Measurements from ENCODE around the gene RERE.

Gene RERE

DNA sequence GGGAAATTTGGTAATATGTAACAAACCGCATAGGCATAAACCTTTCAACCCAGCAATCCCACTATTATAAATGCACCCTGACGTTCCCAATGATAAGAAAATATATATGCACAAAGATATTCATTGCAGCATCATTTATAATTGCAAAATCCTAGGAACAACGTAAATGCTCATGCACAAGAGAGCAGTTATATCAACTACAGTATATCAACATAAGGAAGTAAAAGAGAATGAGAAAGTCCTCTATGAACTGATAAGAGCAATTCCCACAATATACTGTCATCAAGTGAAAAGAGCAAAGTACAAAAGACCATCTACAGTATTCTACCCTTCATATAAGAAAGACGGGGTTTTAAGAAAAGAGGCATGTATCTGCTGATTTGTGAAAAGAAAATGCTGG is 269.6 kb downstream of the RERE start:
- no peak for DNase-seq (ENCODE audit: low read depth in 2 of 2)

DNA sequence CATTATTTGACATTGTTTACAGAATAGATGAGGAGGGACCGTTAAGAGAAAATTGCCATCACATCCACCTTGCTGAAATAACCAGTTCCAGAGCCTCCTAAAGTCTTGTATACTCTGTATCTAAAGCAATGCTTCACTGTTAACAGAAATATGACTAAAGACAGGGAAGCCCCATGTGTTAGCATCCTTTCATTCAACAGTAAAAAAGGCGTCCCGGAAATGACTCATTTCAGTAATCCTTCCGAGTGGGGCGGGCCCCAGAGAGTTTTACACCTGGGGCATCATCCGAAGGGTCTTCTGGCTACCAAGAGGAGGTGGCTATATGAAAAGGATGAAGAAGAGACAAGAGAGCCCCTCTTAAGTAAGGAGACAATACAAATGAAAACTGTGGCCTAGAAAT is 272.4 kb downstream of the RERE start:
- DNase-seq (ENCODE audit: low read depth in 2 of 2) = no peak

DNA sequence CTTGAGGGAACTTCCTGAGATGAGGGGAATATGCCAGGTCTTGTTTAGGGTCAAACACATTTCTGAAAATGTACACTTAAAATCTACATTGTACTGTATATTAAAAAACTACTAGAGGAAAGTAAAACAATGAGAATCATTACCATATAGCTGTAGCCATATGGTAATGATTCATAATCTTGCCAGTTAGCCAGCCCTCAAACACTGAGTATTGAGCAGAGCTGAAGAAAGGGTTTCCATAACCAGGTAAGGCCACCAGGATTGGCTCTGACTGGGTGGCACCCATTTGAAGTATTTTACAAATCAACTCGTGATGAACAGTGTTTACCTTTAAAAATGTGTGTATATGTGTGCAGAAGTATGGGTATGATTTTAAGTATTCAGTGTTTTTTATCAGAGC is 272.8 kb downstream of the RERE start:
- DNase-seq (ENCODE audit: low read depth in 2 of 2) = no peak

GRCh38 chr1:8543965-8544364 is 273.5 kb downstream of the RERE start:
- DNase-seq (ENCODE audit: low read depth in 2 of 2) = no peak

DNA sequence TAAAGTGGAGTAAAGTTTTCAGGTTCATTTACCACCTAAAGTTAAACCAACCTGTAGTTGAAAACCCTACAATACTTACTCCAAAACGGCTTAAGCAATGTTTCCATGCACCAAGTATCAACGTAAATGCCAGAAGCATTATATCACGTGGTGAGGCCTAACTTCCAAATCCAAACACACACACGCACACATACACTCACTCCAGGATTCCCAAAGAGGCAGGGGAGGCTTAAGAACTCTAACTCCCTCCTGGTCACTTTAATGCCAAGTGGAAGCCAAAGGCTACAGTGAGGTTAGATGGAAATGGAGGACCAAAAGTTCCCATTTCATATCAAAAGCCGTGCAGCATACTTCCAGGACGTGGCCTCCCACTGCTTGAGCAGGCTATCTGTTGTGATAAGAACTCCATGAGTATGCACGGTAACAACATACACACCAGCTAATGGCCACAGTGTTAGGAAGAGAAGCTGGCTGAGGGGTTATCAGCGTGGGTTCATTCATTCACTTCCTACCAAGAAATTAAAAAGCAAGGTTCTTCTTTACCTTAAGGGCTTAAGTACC is 275.4 kb downstream of the RERE start:
- DNase-seq (ENCODE audit: low read depth in 2 of 2) = no peak

GRCh38 chr1:8540971-8541370 is 276.5 kb downstream of the RERE start:
- DNase-seq (ENCODE audit: low read depth in 2 of 2) = no peak

DNA sequence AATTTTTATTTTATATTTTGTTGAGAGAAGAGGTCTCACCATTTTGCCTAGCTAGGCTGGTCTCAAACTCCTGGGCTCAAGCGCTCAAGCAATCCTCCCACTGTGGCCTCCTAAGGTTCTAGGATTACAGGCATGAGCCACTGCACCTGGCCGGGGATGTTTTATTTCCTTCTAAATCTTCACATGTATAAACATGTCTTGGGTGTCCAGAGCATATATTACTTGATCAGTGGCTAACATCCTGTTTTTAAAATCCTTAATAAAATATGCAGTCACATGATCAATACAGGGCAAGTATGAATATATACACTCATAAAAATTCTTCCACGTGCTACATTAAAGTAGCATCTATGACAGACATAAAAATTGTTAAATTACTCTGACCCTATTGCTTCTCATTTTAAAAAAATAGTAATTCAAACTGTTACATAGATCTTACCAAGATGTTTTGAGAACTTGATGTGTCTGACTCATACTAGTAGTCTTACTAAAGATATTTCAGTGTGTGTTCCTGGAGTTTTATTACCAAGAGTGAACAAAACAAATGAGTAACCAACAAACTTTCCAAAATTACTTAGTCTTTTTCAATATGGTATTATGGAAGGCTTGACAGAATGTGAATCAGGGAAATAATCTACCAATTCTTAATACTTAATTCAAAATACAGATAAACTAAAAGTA is 277.0 kb downstream of the RERE start:
- no peak for DNase-seq (ENCODE audit: low read depth in 2 of 2)

- no peak for DNase-seq (ENCODE audit: low read depth in 2 of 2)
These were observed 277.8 kb downstream of the RERE start for GRCh38 chr1:8539683-8540082.

GRCh38 chr1:8538502-8538901 is 278.9 kb downstream of the RERE start:
- DNase-seq (ENCODE audit: low read depth in 2 of 2) = no peak

DNA sequence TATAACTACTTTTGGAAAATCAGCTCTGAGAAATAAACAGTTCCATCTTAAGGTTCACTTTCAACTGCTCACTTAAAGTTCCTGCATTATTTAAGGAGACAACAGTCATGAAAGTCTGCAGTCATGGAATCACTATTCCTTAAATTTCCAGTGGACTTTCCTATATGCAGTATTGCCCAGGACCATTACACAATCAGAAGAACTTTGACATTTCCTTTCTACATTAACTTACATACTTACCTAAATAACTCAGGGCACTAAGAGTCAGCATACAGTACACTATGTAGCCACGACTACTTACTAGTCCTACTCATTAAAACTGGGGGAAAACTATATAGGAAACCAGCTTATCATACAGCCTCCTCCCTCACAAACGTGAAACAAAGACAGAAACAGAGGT is 279.4 kb downstream of the RERE start:
- no peak for DNase-seq (ENCODE audit: low read depth in 2 of 2)

DNA sequence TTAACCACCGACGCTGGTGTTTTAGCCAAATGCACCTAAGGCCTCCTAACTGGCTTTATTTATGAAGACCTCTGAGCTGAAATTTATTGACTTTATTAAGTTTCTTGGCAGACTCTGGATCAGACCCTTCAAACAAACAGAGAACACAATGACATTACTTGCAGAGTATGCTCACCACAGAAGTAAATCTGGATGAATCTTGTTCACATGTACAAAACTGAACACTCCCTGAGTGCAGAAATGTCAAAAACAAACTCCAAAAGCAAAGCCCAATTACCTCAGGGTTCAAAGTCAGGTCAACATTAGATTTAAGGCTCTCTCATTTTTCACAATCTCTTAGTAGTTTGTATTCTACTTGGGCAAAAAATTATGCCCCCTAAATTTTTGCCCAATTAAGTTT is 280.9 kb downstream of the RERE start:
- no peak for DNase-seq (ENCODE audit: low read depth in 2 of 2)

GRCh38 chr1:8533907-8534306 is 283.5 kb downstream of the RERE start:
- DNase-seq (ENCODE audit: low read depth in 2 of 2) = no peak

- no peak for DNase-seq (ENCODE audit: low read depth in 2 of 2)
These were observed 284.3 kb downstream of the RERE start for GRCh38 chr1:8533124-8533523.

DNA sequence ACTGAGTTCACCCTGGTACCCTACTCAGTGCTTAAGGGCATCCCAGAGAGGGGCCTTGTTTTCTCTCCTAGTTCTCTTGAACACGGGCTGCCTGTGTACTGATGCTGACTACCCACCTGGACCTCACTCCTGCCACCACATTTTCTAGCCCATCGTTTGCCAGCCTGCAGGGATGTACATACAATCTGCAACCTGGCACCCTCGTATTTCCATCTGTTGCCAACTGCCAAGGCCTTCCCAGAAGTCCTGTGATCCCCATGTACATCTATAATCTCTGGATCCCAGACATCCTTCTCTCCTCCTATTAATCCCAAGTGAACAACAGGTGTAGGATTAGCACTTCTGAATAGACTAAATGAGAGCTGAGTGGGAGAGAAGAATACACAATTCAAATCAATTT is 287.5 kb downstream of the RERE start:
- DNase-seq (ENCODE audit: low read depth in 2 of 2) = no peak

GRCh38 chr1:8527941-8528340 is 289.5 kb downstream of the RERE start:
- no peak for DNase-seq (ENCODE audit: low read depth in 2 of 2)

GRCh38 chr1:8525558-8526275 is 291.7 kb downstream of the RERE start:
- peak; percentile 42 to 73 for DNase-seq (ENCODE audit: low read depth in 2 of 2)

DNA sequence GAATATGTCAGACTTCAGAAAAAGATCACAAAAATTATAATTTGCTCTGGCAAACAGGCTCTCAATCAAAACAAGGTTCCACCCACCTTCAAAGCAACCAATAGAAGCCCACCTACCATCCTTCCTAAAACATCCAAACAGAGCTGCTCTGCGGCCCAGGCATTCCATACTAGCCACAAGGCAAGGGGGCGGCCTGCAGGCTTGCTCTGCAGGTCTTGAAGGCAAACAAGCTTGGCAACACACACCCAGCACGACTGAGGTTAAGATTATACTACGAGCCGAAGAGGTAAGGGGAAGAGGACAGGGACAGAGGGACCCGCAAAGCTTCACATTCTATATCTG is 292.3 kb downstream of the RERE start:
- DNase-seq (ENCODE audit: low read depth in 2 of 2) = no peak

DNA sequence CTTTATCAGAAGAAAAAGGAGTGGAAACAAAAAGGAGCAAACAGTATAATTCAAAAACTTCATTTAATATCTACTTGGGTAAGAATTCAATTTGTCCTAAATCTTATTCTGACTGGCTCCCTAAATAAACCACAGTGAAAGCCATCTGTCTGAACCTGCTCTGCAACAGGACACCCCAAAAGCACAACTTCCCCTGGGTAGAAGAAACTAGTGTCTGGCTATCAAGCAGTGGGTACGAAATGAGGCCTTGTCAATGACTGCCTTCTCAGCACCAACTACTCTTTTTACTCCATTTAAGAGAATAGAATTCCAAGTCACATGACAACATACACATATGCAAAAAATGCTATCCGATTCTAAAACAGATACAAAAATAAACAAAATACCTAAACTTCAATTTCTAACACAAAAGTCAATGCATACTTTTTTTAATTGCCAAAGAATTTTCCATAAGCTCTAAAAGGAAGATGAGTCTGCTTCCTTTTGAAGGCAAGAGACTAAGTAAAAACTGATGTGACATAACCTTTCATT is 292.7 kb downstream of the RERE start:
- no peak for DNase-seq (ENCODE audit: low read depth in 2 of 2)

DNA sequence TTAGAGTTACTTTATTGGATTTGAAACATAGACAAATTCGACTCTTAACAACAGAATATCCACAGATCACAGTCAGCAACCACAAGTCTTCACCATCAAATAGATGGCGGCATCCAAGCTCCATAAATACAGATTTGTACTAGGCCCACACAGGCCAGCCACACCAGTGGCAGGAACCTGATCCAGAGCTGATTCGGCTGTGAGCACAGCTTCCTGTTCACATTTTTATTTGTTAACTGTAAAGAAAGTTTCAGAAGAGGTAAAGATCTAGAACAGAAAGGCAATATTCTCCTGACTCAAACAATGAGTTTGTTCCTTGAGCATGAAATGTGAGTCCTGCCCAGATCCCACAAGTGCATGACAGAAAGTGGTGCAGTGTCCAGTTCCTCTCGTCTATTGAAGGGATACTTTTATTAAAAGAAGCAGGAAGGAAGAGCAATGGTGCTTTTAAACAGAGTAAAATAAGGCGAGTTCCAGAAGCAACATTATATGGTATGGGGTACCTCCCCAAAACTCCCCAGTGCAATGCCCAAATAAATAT is 293.7 kb downstream of the RERE start:
- DNase-seq (ENCODE audit: low read depth in 2 of 2) = no peak

GRCh38 chr1:8520483-8520966 is 296.9 kb downstream of the RERE start:
- DNase-seq (ENCODE audit: low read depth in 2 of 2) = no peak

DNA sequence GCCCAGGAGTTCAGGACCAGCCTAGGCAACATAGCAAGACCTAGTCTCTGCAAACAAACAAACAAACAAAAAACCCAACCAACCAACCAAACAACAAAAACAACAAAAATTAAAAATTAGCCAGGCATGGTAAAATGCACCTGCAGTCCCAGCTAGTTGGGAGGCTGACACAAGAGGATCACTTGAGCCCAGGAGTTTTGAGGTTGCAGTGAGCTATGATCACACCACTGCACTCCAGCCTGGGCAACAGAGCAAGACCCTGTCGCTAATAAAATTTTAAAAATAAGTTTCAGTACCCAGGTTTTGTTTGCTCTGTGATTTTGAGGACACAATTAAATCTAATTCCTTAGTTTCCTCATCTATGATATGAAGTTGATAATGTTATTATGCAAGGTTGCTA is 298.3 kb downstream of the RERE start:
- no peak for DNase-seq (ENCODE audit: low read depth in 2 of 2)

DNA sequence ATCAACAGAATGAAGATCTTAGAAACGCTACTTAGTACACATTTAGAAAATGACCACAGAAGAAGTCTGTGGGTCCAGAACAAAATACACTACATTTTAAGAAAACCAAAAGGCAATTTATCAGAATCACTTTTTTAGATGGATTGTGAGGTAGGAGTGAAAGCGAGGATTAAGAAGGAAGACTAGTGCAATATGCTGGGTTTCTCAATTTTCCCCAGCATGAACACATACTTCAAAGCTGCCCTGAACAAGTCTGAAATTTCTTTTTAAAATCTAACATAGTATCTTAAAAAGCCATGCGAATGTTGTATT is 299.0 kb downstream of the RERE start:
- DNase-seq (ENCODE audit: low read depth in 2 of 2) = no peak

Data from stimulated activated CD4-positive, alpha-beta T cell treated with anti-CD3 and anti-CD28 coated beads, Interleukin-4, amount 100 ng/mL, for 48 hours (primary cell).